GM12873 (cell line): Measurements from ENCODE around the gene PFN3.

ENCODE experiments used
- TF ChIP-seq, protein P1 (sequence below): IDR thresholded peaks from 2 replicates; pipeline ENCODE4 v1.5.1; 2012; ENCODE audit warnings: low read depth, mild to moderate bottlenecking, moderate library complexity, low read length, control low read depth; ENCODE audit not compliant: insufficient read depth; ENCODE audit errors: missing control alignments

The PFN3 gene

GRCh38 chr5:177399997-177400868 is at the start of gene PFN3:
PFN3 (minus strand) TSS chr5:177400661; CDS start chr5:177400576, 85 bp downstream.
- TF ChIP-seq, protein P1, sequence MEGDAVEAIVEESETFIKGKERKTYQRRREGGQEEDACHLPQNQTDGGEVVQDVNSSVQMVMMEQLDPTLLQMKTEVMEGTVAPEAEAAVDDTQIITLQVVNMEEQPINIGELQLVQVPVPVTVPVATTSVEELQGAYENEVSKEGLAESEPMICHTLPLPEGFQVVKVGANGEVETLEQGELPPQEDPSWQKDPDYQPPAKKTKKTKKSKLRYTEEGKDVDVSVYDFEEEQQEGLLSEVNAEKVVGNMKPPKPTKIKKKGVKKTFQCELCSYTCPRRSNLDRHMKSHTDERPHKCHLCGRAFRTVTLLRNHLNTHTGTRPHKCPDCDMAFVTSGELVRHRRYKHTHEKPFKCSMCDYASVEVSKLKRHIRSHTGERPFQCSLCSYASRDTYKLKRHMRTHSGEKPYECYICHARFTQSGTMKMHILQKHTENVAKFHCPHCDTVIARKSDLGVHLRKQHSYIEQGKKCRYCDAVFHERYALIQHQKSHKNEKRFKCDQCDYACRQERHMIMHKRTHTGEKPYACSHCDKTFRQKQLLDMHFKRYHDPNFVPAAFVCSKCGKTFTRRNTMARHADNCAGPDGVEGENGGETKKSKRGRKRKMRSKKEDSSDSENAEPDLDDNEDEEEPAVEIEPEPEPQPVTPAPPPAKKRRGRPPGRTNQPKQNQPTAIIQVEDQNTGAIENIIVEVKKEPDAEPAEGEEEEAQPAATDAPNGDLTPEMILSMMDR: no peak

DNA sequence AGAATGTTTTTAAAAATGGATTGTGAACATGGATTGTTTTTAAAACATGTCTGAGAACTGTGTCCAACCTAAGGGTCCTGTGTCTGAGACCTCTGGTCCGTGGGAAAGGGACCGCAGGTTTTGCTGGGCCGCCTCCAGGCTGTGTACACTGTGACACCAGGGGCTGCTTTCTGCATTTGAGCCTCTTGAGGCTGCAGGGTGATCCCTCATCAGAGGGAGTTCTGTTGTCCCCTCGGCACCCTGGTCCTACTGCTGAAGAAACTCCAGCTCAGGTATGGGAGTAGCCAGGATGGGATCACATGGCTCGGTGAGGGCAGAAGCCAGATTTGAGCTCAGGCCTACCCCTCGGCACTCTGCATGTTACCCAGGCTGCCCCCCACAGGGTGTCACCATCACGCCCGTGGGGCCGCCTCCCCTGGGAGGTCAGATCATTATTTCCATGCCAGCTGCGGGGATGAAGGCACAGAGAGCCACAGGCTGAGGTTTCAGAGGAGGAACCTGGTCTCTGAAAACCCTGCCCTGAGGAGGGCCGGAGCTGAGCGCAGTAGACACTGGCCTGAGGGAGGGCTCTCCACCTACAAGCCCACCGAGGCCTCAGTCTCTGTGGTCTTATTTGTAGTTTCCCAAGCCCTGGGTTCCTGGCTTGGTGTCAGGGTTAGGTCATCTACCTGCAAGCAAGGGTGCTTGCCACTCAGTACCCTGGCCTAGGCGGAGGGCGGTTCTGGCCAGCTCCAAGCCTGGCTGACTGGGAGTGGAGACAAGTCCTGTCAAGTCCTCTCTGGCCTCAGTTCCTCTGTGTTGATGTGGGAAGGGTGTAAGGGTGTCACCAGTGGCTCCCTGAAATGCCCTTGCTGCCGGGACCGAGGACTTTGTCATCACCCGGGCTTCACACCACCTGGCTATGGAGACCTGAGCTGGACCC is 48.9 kb upstream of the PFN3 start:
- TF ChIP-seq, protein P1: no peak

DNA sequence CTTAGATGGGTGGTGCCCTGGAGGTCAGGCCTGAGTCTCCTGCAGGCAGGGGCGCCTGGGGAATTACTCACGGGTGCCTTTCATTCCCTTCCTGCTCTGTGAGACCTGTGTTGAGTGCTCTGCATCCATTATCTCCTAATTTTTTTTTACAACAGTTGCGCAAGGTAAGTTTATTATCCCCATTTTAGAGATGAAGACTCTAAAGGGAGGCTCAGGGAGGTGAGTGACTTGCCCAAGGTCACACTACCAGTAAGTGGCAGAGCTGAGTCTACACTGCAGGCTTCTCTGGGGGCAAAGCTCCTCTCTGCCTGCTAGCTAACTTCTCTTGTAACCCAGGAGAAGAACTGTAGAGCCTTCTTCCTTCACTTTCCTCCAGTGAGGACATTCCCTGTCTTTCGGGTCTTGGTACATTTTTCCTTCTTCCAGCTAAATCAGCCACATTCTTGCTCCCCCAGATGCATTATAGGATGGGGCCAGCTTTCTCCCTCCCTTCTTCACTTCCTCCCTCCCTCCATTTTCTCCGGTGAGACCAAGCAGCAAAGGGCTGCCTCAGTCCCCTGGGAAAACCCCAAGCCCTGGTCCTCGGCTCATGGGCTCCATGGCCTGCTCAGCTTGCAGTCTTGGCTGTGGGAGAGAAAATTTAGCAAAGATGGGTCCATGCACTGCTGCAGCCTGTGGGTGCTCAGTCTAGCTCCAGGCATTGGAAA is 47.9 kb upstream of the PFN3 start:
- TF ChIP-seq, protein P1: no peak

DNA sequence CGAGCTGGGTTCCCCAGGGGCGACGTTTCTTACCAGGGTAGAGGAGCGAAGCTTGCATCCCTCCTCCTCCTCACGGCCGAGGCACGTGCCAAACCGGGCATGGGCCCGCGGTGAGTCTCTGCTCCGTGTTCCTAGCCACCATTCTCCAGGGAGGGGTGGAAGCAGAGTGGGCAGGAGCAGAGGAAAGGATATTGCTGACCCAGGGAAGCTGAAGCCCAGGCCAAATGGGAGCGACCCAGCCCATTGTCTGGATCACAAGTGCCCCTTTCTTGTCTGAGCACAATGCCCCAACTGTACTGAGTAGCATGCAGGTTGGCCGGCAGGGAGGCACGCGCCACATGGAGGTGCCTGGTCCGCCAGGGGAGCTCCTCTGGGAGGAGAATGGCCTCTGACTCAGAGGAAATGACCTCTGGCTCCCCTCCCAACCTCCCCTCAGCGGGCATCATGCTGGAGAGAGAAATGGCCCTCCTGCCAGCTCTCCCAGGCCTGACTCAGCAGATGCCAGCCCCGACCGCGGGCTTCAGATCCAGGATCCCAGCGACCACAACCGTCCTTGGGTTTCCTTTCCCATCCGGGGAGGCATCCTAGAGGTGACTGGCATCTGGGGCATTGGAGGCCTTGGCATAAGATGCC is 47.3 kb upstream of the PFN3 start:
- TF ChIP-seq, protein P1: peak; percentile 1

DNA sequence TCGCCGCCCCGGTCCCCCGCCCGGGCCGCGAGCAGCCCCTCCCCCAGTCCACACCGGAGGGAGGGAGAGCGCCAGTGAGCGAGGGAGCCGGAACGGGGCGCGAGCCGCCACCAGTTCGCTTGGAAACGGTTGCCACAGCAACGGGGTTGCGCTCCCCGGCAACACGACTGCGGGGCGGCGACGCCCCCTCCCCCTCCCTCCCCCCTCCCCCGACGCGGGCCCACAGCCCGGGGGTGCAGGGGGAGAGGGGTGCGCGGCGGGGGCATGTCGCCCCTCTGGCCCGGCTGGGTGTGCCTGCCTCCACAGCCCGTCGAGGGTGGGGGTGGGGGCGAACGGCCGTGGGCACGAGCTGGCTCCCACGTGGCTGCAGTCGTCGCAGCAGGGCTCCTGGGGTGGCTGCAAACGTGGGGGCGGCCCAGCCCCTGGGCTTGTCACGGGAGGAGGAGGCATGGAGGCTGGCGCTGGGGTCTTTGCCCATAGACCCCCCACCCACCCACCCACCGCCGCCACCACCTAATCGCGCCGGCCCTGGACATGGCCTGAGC is 46.7 kb upstream of the PFN3 start:
- TF ChIP-seq, protein P1: no peak

DNA sequence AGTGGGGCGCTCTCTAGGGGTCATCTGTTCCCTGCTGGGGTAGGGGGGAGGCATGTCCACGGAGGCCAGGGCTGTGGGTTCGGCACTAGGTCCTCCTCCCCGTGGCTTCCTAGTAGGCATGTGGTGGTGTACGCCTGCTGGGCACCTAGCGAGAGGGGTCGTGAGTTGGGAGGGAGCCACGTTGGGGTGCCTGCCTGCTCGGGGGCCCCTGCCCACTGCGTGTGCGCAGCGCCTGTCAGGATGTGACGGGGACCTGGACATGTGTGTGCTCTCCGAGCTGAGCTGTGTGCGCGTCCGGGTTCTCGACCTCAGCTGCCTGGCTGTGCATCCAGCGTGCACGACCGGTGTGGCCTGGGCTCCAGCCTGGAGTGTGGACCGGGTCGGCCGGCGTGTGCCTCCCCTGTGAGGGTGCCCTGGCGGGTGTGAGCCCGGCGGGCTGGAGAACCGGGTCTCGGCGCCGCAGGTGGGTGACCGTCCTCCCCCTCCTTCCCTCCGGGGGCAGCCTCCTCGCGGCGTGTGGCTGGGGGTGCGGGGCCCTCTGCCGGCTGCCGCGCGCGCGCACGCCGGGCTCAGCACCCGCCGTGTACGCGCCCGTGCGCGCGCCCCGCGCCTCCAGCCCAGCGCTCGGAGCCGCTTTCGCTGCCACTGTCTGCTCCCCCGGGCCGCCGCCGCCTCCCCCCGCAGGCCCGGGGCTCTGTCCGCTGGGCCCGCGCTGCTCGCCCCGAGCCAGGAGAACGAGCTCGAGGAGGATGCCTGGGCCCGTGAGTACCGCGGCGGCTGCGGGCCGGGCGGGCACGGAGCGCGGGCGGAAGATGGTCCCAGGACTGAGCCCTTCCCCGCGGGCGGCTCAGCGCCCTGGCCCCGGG is 46.0 kb upstream of the PFN3 start, which contains the start of gene PRR7:
PRR7 (plus strand) TSS at position 615 of the 866 bp plus-strand sequence. CDS start 8,254 bp downstream, outside the sequence.
- TF ChIP-seq, protein P1: no peak
